ENCODE measurements around the gene PLXNA2. TPM values are rescaled to one million over a fixed set of nuclear protein-coding genes. Genes with fewer than 3 reads are reported as not detected.

The PLXNA2 gene
- total RNA-seq, 1 experiment from 2014 or later, result 0.06 TPM

GRCh38 chr1:207990455-207990854, 253.7 kb downstream of the PLXNA2 start:
- no peak overlapping the region for H3K4me3 ChIP-seq (ENCODE audit: low read depth, low read length, poor library complexity, severe bottlenecking)
- H3K27me3 ChIP-seq (replicated peaks; ENCODE audit: insufficient read depth, low read depth, low read length, poor library complexity), result peaks cover 12% of the 10 kb centered on the region
- H3K9me3 ChIP-seq (ENCODE audit: low read depth, low read length, poor library complexity, severe bottlenecking), result no peaks in the 10 kb centered on the region
- no peaks in the 10 kb centered on the region for H3K36me3 ChIP-seq (ENCODE audit: insufficient read depth, low read length, poor library complexity, severe bottlenecking)
- intact Hi-C loops (cut with micrococcal nuclease; ENCODE audit: unreplicated experiment), result no loop called here
- POLR2A ChIA-PET (ENCODE audit: low non-redundant PET), result no interaction called here
- no peak for DNase-seq (ENCODE audit: low spot score)
- TF ChIP-seq CTCF (conservative IDR thresholded peaks at IDR 0.05; ENCODE audit: low read depth, low read length) (no peak), EZH2 (IDR thresholded peaks at IDR 0.05; ENCODE audit: borderline replicate concordance, low read depth, low read length, poor library complexity, severe bottlenecking) (no peak)
- CTCF ChIA-PET, result no interaction called here
- no peak overlapping the region for H3K27ac ChIP-seq (ENCODE audit: low read depth, low read length, poor library complexity, severe bottlenecking)
- no TSS peak for BruUV-seq (replicated peaks)
- H3K4me1 ChIP-seq (ENCODE audit: insufficient read depth, low read length, poor library complexity, severe bottlenecking), result no peaks in the 10 kb centered on the region

GRCh38 chr1:207988326-207989165, 255.6 kb downstream of the PLXNA2 start:
- POLR2A ChIA-PET (ENCODE audit: low non-redundant PET), result no interaction called here
- Histone ChIP-seq H3K4me3 (ENCODE audit: low read depth, low read length, poor library complexity, severe bottlenecking) (no peak overlapping the region), H3K36me3 (ENCODE audit: insufficient read depth, low read length, poor library complexity, severe bottlenecking) (no peaks in the 10 kb centered on the region), H3K27ac (ENCODE audit: low read depth, low read length, poor library complexity, severe bottlenecking) (no peak overlapping the region), H3K9me3 (ENCODE audit: low read depth, low read length, poor library complexity, severe bottlenecking) (no peaks in the 10 kb centered on the region), H3K27me3 (replicated peaks; ENCODE audit: insufficient read depth, low read depth, low read length, poor library complexity) (peaks cover 14% of the 10 kb centered on the region), H3K4me1 (ENCODE audit: insufficient read depth, low read length, poor library complexity, severe bottlenecking) (no peaks in the 10 kb centered on the region)
- no TSS peak for BruUV-seq (replicated peaks)
- intact Hi-C loops (cut with micrococcal nuclease; ENCODE audit: unreplicated experiment), result no loop called here
- CTCF ChIA-PET, result no interaction called here
- no peak for DNase-seq (ENCODE audit: low spot score)
- TF ChIP-seq CTCF (conservative IDR thresholded peaks at IDR 0.05; ENCODE audit: low read depth, low read length), result no peak
- no peak for TF ChIP-seq EZH2 (IDR thresholded peaks at IDR 0.05; ENCODE audit: borderline replicate concordance, low read depth, low read length, poor library complexity, severe bottlenecking)

GRCh38 chr1:207987164-207987563, 257.0 kb downstream of the PLXNA2 start:
- intact Hi-C loops (cut with micrococcal nuclease; ENCODE audit: unreplicated experiment), result no loop called here
- BruUV-seq (replicated peaks), result no TSS peak
- ChIA-PET POLR2A (ENCODE audit: low non-redundant PET) (no interaction called here), CTCF (no interaction called here)
- TF ChIP-seq EZH2 (IDR thresholded peaks at IDR 0.05; ENCODE audit: borderline replicate concordance, low read depth, low read length, poor library complexity, severe bottlenecking), result no peak
- no peak for TF ChIP-seq CTCF (conservative IDR thresholded peaks at IDR 0.05; ENCODE audit: low read depth, low read length)
- H3K27me3 ChIP-seq (replicated peaks; ENCODE audit: insufficient read depth, low read depth, low read length, poor library complexity), result peaks cover 17% of the 10 kb centered on the region
- no peaks in the 10 kb centered on the region for H3K4me1 ChIP-seq (ENCODE audit: insufficient read depth, low read length, poor library complexity, severe bottlenecking)
- no peak overlapping the region for H3K4me3 ChIP-seq (ENCODE audit: low read depth, low read length, poor library complexity, severe bottlenecking)
- H3K36me3 ChIP-seq (ENCODE audit: insufficient read depth, low read length, poor library complexity, severe bottlenecking), result no peaks in the 10 kb centered on the region
- H3K27ac ChIP-seq (ENCODE audit: low read depth, low read length, poor library complexity, severe bottlenecking), result no peak overlapping the region
- no peak for DNase-seq (ENCODE audit: low spot score)
- H3K9me3 ChIP-seq (ENCODE audit: low read depth, low read length, poor library complexity, severe bottlenecking), result no peaks in the 10 kb centered on the region
